ENCODE data around the gene CACNB4. TPM values are rescaled to one million over a fixed set of nuclear protein-coding genes. Genes with fewer than 3 reads are reported as not detected.
A peak's percentile ranks its signal among the peaks of the same experiment; 100 is the strongest.

The CACNB4 gene
- total RNA-seq, 1 donor from 2014 or later = 0.75 TPM

DNA sequence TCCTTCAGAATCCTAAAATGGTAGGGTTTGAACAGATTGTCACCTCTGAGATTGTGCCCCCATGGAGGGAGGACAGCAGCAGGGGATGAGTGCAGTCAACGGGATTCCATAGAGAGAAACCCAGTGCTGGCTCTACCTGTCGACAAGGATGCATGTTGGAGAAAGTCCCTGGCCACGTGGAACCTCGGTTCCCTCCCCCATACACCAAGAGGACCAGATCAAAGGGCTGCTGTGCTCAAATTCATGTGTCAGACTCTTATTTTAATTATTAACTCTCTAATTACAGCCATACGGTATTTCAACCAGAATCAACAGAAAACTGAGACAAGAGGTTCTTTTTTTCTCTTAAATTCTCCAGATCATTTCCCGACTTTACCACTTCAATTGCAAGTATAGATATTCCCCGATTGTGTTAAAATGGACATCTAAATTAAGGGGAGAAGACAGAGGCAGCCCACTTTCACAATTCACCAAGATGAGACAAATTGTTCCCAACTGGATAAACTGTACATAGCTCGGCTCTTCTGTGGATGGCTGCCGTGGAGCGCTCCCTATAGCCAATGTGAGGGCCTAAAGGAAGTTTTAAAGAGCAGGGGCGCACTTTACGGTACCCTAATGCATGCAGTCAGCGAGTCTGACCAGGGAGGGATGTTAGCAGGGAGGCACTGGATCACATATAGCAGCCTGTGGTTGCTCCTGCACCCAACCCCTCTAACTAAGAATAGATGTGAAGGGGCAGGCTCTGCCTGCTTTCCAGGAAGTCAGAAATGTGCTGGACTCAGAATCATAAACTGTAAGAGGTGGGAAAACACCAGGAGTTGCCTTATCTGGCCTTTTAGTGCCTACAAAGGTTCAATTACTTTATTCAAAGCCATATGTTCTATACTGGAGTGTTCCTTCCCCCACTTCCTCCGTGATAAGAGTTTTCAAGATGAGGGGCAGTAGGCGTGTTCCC, 123.1 kb downstream of the CACNB4 start:
- peak; percentile 18 for DNase-seq (ENCODE audit: low read depth)

DNA sequence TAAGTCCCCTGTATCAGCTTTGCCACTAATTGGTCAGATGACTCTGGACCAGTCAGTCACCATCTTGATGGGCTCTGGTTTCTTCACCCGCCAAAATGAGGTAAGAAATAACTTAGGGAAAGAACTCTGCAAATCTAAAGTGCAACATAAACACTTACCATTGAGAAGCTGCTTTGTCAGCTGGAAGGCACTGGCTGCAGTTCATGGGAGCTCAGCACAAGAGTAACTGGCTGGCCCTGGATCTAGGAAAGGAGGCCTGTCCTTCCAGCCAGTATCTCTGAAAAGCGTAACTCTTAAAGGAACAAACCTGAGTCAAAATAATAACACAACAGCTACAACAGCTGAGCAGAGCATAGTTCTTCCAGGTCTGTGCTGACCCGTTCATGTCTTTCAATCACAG, 123.9 kb downstream of the CACNB4 start:
- no peak for DNase-seq (ENCODE audit: low read depth)

DNA sequence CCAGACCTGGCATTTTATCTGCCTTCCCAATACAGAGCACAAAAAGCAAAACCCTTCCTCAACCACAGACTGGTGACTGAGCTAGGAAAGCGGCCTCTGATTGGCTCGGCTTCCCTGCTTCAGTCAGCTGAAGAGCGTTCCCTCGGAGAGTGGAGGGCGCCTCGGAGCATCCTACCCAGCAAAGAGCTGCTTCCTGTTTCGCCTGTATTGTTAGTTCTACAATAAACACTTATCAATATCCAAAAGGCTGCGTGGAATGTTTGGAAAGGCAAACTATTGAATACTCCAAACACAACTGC, 125.0 kb downstream of the CACNB4 start:
- DNase-seq (ENCODE audit: low read depth) = no peak

DNA sequence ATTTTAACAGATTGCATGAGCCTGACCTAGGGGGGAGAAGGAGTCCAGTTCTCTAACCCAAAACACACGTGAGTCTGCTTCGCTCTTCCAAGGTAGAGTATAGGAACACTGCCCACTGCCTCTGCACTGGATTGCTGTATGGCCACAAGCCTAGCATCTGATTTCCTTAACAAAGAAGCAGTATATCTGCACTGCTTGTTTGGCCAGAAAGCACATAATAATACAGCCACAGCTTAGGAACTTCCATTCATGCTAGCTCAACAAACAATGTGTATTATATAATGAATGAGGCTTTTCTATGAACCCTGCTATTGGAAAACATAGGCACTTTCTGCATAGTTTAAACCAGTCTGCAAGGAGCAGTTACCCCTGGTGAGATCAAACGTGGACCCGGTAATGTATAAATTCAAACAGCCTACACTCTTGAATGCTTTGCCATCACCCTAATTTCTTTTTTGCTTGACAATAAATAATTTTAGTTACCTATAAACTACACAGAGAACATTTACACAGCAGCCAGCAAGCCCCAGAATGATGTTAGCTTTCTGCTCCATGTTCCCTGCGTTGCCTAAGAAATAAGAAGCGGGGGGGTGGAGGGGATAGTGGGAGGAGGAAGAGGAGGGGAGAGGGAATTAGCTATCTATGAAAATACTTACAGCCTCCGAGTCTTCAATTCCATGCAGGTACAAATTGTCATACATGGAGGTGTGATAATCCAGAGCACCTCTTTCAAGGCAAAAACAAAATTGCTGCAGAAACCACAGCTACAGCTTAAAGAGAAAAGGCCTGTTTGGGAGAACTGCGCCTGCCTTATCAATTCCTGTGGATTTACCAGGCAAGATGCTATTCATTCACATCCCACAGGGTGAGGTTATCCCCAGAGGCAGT, 125.6 kb downstream of the CACNB4 start:
- no peak for DNase-seq (ENCODE audit: low read depth)

DNA sequence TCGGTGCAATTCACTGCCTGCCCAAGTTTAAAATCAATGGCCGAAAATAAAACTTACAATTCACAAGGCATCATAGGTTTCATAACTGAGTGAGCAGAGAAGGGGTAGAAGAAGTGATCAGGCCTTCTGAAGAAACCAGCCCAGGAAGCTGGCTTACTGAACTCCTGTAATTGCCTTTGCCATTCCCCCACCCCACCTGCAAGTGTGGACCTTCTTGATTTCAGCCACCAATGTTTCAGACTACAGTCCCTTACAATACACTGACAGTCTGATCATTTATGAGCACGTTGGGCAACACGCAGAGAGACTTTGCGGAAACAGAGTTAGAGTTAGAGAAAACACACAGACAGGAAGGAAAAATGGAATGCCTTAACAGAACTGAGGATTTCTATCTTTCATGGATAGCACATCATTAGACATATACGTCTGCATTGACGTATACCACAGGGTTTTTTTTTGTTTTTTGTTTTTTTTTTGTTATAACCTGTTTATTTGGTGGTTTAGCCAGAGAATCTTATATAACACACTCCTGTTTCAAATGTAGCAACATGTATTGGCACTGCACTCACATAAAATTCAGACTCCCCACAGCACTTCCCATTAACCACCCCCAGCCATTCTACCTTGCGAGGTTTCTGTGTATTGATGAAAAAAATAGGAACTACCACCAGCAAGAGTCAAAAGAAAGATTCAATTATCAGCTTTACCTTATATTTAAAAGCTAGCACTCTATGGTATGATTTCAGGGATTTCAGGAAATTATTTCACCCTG, 126.4 kb downstream of the CACNB4 start:
- no peak for DNase-seq (ENCODE audit: low read depth)

DNA sequence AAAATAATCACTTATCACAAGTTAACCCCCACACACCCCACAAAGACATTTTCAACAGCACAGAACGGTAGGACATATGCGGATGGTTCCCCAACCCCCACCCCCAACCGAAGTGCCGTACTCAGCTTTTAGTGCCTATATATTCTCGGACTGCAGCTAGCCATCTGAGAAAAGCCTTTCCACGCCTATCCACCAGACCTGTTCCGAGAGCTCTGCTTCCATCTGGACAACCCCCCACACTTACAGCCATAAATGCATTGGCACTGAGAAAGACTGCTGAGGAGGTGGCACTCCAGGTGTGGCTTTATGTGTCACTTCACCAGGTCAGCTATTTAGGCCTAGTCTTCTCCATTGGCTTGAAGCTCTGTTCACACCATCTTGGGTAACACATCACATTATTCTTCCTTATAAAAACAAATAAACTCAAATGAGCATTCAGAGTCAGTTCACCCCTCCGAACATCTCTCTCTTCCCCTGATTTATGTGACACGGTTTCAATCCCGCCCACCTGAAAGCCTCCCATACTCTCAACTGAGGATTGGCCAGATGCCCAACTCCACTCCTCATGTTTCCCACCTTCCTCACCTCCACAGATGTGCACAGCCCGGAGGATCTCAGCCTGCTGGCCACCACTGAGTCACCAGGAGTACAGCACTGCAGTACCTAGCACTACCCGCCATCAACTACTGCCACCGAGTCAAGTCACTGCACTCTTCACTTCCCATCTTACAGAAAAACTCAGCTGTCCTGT, 127.4 kb downstream of the CACNB4 start:
- no peak for DNase-seq (ENCODE audit: low read depth)

DNA sequence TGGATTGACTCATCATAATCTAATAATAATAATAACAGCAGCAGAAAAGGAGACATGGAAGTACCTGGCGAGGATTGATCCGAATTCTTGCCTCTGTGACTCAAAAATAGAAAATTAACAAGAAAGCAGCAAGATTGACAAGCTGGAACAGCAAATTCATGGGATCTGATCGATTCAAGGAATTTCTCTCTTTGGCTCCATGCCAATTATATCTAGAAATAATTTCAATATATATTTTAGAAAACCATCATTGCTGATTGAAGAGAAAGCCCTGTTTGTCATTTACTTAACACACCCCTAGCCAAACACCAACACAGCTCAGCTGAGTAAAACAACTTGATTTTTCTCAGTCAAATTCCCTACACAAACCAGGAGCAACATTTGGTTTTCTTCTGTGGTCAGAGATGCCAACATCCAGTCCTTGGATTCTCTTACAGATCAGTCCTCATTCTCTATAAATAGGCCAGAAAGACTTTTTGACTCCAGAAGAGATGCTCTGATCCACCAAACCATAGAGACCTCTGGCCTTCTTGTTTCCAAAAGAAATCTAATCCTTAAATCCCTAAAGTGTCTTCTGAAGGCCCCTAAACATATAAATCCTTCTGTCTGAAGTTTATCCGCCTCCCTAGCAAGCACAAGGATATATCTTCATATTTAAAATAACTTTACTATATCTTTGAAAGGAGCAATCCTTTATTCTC, 129.9 kb downstream of the CACNB4 start:
- DNase-seq (ENCODE audit: low read depth) = no peak

DNA sequence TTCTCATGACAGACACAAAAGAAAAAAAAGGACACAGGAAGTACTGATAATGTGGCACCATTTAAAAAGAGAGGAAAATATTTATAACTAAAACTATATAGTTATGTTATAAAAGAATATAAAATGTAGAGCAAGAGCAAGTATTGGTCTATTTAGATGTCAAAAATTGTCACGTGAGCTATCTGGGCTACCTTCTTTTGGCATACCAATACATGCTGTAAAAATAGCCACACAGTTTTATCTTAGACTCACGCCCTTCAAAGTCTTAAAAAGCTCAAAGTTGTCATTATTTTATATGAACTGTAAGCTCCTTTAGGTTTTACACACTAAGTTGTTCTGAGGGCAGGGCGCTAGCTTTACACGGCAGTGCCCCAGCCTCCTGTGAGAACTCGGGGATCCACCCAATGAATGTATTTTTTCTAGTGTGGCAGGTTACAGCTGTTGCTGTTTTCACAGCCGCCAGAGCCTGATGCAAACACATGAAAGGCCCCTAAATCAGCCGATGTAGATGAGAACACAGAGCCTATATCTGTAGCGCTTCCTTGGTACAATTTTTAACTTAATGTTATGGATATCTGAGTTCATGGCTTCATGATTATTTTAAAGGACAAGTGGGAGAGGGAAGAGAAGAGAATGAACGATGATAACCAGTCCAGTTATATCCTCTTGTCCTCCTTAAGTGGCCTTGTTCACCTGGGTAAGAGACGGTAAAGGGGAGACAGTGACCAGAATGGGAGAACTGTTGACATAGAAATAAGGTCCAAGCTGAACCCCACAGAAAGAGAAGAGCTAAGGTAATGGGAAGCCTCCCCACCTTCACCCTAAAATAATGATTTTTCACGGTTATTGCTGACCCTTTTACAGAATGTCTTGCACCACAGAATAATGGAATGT, 130.8 kb downstream of the CACNB4 start:
- no peak for DNase-seq (ENCODE audit: low read depth)

DNA sequence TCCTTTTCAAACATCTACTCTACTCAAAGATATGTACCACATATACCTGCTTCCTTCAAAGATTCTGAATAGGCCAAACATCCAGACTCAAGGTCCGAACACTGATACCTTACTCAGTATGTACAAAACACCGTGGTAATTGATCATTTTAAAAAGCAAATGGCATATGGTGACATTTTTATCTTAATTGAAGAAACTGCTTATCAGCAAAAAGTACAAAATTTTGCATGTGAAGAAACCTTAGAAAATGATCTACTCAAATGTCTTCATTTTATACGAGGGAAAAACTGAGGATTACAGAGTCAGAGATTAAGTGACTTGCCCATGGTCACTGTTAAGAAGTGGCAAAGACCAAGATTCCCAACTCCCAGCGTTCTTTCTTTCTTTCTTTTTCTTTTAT, 133.0 kb downstream of the CACNB4 start:
- DNase-seq (ENCODE audit: low read depth) = no peak

DNA sequence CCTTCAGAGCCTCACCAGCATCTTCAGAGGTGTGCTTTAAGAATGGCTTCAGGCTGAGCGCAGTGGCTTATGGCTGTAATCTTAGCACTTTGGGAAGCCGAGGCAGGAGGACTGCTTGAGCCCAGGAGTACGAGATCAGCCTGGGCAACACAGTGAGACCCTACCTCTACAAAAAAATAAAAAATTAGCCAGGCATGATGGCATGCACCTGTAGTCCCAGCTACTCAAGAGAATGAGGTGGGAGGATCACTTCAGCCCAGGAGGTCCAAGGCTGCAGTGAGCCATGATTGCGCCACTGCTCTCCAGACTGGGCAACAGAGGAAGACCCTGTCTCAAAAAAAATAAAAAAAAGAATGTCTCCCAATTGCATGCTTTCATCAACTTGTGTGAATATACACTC, 137.3 kb downstream of the CACNB4 start:
- DNase-seq (ENCODE audit: low read depth) = no peak

DNA sequence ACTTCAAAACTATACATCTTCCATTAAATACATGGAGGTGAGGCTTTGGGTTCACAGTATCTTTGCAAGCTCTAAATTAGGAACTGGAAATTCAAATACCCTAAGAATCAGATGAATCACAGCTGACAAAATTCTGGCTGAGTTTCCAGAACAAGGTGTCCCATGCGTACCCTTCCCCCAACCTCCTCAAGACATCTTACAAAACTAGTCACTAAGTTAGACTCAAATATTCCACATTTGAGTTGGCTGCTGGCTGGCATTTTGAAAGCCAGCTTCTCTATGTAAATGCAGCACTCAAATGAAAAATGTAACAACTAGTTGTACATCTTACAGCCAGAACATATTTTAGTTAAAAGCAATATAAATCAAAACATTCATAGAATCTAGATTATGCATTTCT, 139.6 kb downstream of the CACNB4 start:
- DNase-seq (ENCODE audit: low read depth) = no peak

DNA sequence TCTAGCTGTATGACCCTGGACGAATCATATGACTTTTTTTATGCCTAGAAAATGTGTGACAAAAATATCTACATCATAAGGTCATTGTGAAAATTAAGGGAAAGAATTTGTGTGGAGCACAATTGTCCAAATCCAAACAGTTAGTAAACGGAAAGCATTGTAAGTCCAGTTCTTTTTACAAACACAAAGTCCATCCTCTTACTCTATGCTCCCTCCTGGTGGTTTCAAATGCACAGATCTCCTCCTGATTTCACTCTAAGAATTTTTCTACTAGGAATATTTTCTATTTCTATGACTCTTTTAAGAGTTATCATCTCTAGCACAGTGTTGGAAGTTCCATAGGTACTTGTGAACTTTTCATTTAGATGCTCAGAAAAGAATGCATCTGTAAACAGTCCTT, 145.4 kb downstream of the CACNB4 start:
- no peak for DNase-seq (ENCODE audit: low read depth)

DNA sequence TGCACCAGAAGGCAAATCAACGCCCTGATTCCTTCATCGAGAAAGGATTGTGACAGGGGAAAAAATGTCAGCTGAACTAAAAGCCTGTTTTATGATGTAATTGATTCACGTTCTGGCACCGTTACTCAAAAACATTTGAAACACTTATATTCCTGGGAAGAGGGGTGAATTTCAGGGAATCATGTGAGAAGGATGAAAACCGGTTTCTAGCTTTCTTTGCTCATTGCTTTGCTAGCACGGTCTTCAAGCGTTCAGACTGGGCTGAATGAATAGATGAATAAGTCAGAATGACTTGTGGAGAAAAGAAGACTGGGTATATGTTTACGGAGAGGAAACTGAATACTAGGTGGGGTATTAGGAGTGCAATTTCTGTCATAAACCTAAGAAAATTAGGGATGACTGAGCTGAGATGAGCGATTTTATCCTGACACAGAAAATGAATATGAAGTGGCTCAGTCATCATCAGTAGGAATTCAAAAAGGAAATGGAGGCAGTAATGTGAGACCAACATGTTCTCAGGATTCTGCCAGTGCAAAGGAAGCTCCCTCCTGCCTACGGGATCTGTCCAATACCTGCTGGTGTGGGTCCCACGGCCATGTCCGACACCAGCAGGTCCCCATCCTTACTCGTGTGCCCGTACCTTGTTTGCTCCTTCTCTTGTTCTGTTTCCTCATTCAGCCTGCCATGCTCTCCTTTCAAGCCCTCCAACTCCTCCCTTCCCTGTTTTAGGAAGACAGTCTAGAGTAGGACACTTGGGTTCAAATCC, 146.0 kb downstream of the CACNB4 start:
- no peak for DNase-seq (ENCODE audit: low read depth)

DNA sequence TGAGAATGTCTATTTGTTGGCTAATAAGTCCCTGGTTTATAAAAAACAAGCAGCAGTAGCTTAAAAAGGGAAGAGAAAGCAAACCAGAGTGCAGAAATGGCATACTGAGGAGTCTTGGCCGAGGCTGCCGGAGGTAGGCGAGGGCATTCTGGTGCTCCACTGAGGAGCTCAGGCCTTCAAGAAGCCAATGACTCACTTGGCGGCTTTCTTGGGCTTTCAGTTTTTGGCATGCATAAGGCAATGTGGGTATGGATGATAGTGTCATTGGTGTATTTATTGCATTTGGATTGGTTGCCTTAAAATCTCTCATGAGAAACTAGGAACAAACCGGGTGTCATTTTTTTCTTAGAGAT, 151.1 kb downstream of the CACNB4 start:
- DNase-seq (ENCODE audit: low read depth) = peak; percentile 34

DNA sequence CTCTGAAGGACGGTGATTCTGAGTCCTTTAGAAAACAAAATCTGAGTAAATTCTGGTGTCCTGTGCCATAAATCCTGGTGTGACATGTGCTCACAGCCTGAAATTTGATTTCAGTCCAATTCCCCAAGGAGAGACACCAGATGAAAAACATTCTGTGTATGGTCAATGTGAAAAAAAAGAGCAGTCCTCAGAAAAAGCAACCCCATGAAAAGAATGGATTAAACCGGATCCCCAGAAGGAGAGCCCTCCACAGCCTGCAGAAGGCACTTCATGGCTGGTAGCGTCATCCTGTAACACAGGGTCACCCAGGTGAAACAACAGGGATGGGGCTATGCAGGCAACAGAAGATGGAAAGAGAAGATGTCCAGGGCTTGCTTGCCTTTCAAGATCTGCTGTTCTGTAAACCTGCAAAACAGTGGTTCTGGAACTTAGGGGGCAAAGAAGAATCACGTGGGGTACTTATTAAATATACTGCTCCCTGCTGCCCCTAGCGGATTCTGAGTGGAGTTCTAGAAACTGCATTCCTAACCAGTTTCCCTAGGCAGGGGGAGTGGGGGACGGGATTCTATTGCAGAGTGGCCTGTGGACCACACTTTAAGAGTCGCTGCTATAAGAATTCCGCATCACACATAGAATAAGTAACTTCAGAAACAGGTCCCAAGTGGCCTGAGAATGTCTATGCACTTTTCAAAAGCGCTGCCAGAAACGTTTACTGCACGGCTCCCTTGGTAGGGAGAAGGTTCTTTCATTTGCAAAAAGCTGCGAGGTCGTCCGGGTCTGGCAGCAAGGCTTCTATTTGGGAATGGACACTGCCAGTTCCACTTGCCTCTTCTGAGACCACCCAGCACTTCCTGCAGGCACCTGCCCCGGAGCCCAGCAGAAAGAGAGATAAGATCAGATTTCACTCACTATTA, 151.7 kb downstream of the CACNB4 start:
- peak; percentile 22 for DNase-seq (ENCODE audit: low read depth)

DNA sequence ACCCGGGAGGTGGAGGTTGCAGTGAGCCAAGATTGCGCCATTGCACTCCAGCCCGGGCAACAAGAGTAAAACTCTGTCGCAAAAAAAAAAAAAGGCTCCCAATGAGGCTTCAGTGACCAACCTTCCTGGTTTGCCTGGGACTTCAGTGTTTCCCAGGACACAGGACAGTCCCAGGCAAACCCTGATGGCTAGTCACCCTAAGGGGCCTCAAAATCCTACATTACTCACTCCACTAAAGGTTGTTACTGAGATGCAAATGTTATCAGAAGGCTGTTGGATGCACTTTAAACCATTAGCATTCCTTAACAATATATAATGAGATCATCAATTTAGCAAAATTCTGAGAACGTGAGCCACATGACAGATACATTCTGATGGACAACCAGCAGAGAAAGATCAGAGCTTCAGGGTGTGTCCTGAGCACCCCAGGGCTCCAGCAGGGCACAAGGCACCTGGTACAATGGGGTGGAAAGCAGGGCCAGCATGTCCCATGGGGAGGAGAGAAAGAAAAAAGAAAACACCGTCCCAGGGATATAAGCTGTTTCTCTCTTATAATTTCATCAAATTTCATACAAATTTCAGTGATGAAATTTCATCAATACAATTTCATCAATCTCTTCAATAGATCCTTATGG, 152.5 kb downstream of the CACNB4 start:
- DNase-seq (ENCODE audit: low read depth) = no peak

DNA sequence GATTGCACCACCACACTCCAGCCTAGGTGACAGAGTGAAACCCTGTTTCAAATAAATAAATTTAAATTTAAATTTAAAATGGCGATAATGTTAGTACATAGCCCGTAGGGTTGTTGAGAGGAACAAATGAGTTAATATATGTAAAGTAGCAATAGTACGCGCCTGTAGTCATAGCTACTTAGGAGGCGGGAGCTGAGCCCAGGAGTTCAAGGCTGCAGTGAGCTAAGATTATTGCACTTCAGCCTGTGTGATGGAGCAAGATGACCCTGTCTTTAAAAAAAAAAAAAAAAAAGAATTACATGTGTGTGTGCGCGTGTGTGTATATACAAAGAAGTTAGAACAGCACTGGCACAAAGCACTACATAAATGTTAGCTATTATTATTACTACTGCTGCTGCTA, 153.2 kb downstream of the CACNB4 start:
- no peak for DNase-seq (ENCODE audit: low read depth)

DNA sequence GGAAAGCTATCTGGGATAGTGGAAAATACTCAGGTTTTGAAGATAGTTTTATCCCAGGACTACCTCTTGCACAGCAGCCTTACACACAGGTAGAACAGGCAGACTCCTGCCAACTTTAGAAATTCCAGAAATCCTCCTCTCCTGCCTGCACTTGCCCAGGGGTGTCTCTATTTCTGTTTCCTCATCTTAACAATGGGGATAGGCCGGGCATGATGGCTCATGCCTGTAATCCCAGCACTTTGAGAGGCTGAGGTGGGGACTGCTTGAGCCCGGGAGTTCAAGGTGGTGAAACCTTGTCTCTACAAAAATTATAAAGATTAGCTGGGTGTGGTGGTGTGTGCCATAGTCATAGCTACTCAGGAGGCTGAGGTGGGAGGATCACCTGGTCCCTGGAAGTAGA, 153.7 kb downstream of the CACNB4 start:
- DNase-seq (ENCODE audit: low read depth) = no peak

Measured in renal cortical epithelial cell (primary cell).